Measurements from ENCODE around the gene DIS3L2.
"Not testable (repeated sequence)": the region's sequence is repeated elsewhere in the genome, so short reads cannot be mapped to it uniquely, and the experiment has no call there.

DIS3L2 gene

GRCh38 chr2:232379610-232380590 is 418.4 kb downstream of the DIS3L2 start:
- DNase-seq = not testable (repeated sequence)

DNA sequence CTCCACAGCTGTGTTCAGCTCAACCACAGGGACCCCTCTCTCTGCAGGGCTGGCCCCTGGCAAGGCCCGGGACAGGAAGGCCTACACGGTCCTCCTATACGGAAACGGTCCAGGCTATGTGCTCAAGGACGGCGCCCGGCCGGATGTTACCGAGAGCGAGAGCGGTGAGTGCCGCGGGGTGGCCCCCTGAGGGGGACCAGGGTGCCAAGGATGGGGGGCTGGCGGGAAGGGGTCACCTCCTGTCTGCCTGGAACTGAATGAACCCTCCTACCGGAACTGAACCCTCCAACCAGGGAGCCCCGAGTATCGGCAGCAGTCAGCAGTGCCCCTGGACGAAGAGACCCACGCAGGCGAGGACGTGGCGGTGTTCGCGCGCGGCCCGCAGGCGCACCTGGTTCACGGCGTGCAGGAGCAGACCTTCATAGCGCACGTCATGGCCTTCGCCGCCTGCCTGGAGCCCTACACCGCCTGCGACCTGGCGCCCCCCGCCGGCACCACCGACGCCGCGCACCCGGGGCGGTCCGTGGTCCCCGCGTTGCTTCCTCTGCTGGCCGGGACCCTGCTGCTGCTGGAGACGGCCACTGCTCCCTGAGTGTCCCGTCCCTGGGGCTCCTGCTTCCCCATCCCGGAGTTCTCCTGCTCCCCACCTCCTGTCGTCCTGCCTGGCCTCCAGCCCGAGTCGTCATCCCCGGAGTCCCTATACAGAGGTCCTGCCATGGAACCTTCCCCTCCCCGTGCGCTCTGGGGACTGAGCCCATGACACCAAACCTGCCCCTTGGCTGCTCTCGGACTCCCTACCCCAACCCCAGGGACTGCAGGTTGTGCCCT is 419.9 kb downstream of the DIS3L2 start:
- DNase-seq = not testable (repeated sequence)

DNA sequence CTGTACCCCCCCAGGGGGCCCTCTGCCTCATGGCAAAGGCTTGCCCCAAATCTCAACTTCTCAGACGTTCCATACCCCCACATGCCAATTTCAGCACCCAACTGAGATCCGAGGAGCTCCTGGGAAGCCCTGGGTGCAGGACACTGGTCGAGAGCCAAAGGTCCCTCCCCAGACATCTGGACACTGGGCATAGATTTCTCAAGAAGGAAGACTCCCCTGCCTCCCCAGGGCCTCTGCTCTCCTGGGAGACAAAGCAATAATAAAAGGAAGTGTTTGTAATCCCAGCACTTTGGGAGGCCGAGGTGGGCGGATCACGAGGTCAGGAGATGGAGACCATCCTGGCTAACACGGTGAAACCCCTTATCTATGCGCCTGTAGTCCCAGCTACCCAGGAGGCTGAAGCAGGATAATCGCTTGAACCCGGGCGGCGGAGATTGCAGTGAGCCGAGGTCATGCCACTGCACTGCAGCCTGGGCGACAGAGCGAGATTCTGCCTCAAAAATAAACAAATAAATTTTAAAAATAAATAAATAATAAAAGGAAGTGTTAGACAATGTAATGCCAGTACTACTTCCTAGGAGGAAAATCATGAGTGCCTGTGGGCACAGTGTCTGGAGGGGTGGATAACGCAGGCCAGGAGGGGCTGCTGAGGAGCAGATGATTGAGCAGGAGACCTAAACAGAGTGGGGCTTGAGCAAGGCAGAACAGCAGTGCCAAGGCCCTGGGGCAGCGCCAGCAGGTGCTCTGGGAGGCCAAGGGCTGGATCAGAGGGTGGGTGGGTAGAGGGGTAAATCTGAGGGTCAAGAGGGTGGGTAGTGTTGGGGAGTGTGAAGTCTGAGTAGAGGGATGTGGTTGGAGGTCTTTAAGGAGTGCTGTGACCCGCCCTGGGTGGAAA is 421.1 kb downstream of the DIS3L2 start:
- no peak for DNase-seq

DNA sequence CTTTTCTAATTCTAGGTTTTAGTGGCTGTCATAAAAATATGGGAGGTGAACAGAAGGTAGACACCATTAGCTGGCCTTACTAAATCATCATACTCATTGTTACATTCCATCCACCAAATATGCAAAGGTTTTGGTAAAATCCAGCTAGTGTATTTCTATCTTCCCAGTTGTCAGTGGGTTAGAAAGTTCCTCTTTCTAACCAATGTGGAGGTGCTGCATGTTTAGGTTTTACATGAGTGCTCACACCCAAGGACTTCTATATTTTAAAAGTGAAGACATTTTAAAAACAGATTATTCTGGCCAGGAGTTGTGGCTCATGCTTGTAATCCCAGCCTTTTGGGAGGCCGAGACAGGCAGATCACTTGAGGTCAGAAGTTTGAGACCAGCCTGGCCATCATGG is 423.0 kb downstream of the DIS3L2 start:
- DNase-seq = no peak

- DNase-seq = not testable (repeated sequence)
Observed at GRCh38 chr2:232385058-232385457, 423.5 kb downstream of the DIS3L2 start.

DNA sequence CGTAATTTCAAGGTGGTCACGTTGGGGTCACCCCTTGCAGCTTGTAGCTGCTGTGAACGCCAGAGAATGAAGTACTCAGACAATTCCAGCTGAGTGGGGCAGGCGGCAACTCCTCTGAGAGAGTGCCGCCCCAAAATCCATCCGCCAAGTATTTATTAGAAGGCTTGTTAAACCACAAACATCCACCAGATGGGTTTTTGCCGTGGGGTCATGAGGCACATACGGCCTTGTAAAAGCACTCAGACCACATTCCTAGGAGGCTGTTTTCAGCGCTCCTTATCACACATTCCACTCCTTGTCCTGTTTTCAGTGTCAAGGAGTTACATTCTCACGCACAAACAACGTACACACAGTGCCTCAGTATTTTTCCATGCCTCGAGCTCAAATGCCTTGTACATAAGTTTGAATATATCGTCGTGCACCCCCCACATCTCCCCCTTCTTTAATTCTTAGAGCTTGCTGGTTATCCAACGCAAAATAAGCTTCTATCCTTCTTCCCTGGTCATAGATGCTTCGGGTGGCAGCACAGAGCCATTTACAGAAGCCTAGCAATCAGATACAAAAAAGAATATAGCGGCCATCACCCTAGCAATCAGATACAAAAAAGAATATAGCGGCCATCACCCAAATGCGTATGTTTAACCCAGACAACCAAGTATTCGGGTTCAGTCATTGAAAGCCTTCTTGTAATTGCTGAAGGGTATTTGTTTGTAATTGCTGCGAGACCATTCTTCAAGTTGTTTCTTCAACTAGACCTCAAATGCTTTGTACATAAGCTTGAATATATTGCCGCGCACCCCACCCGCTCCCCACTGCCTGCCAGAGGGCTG is 424.4 kb downstream of the DIS3L2 start:
- DNase-seq = no peak

DNA sequence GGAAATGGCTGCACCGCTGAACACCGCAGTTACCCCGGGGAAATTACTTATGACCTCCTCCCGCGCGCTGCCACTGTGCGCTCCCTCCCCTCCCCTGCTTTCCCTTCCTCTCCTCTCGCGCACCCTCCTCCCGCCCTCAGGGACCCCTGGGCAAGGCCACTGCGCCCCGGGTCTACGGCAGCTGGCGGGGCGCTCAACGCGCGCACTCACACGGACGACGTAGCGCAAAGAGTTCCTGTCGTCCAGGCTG is 424.9 kb downstream of the DIS3L2 start:
- no peak for DNase-seq

Measured in stimulated activated naive CD4-positive, alpha-beta T cell (primary cell).